HepG2 (cell line): Measurements from ENCODE around the gene STK25. TPM values are rescaled to one million over a fixed set of nuclear protein-coding genes. Genes with fewer than 3 reads are reported as not detected.

Source experiments
- ATAC-seq: fragments of 200-7000 bp; cut with Tn5 transposase; 3 replicates; pipeline ENCODE4 v1.9.1; 2020; ENCODE audit warnings: mild to moderate bottlenecking, moderate library complexity
- BruUV-seq: library from RNA; stranded (reverse); fragments of 400-500 nt; replicated peaks from 2 replicates; lab custom pipeline; 2021; lab: Mats Ljungman, UMichigan
- CTCF ChIA-PET: fragments of 300-600 bp; formaldehyde crosslinking; extraction: SDS; loops from one replicate; lab custom pipeline; 2021; ENCODE audit warnings: low total read pairs, inconsistent platforms, low intra/inter-chr PET ratio; lab: Yijun Ruan, JAX
- POLR2A ChIA-PET: fragments of 350-600 bp; sonication (Branson Sonifier 250); formaldehyde crosslinking; loops from one replicate; lab custom pipeline; 2020; ENCODE audit warnings: antibody characterized with exemption, inconsistent platforms; lab: Yijun Ruan, JAX
- DNase-seq: peaks from one replicate; pipeline ENCODE4 v3.0.0-alpha.2; 2015; ENCODE audit warnings: low spot score
- FAIRE-seq: peaks from 3 replicates; lab custom pipeline; 2011; peaks lifted over from hg19 to GRCh38; lab: Jason Lieb, UNC
- H2AFZ ChIP-seq: one replicate; pipeline ENCODE4 v1.6.1; 2011; ENCODE audit warnings: low read length, inconsistent platforms
- H3K27ac ChIP-seq: fragments of 300-600 bp; 3 replicates; pipeline ENCODE4 v1.8.0; 2011; ENCODE audit warnings: mixed run types, mild to moderate bottlenecking, mixed read lengths, low read length, inconsistent platforms; ENCODE audit not compliant: insufficient read depth; ENCODE audit errors: extremely low read length
- H3K27me3 ChIP-seq, 2 experiments: fragments of 200-600 bp in 1 of 2; 2 replicates in 1 of 2; 3 replicates in 1 of 2; pipeline versions ENCODE4 v1.6.0 to v1.8.0; 2011; ENCODE audit warnings: low read length in 2 of 2, mild to moderate bottlenecking in 2 of 2, moderate library complexity in 2 of 2, inconsistent platforms in 1 of 2; ENCODE audit not compliant: insufficient read depth in 2 of 2, control insufficient read depth in 1 of 2
- H3K36me3 ChIP-seq, 2 experiments: fragments of 200-600 bp in 1 of 2; replicated peaks in 1 of 2; 2 replicates in 1 of 2; 3 replicates in 1 of 2; pipeline versions ENCODE4 v1.5.1 to v1.8.0; 2011; ENCODE audit warnings: low read length in 2 of 2, inconsistent platforms in 1 of 2; ENCODE audit not compliant: insufficient read depth in 2 of 2, control insufficient read depth in 1 of 2
- H3K4me1 ChIP-seq: 2 replicates; pipeline ENCODE4 v1.5.1; 2012; ENCODE audit warnings: low read length, inconsistent platforms; ENCODE audit not compliant: insufficient read depth
- H3K4me2 ChIP-seq: 2 replicates; pipeline ENCODE4 v1.6.0; 2011; ENCODE audit warnings: low read depth, low read length, inconsistent platforms
- H3K4me3 ChIP-seq, 3 experiments: fragments of 200-600 bp in 1 of 3; sonication (generic), shearing (Covaris generic) in 1 of 3; replicated peaks in 1 of 3; 2 replicates each; pipeline ENCODE4 v1.5.1; 2011 to 2016; ENCODE audit warnings: low read length in 3 of 3, inconsistent platforms in 2 of 3, low read depth in 2 of 3, mild to moderate bottlenecking in 2 of 3, control low read depth in 1 of 3, mixed read lengths in 1 of 3; ENCODE audit not compliant: insufficient read depth in 1 of 3
- H3K79me2 ChIP-seq: one replicate; pipeline ENCODE4 v1.6.1; 2011; ENCODE audit warnings: low read length, inconsistent platforms; ENCODE audit not compliant: insufficient read depth
- H3K9ac ChIP-seq: 2 replicates; pipeline ENCODE4 v1.6.0; 2011; ENCODE audit warnings: mild to moderate bottlenecking, low read depth, low read length, inconsistent platforms; ENCODE audit not compliant: insufficient read depth
- H3K9me3 ChIP-seq: 2 replicates; pipeline ENCODE4 v1.5.1; 2012; ENCODE audit warnings: mild to moderate bottlenecking, low read length
- H4K20me1 ChIP-seq: 2 replicates; pipeline ENCODE4 v1.6.0; 2011; ENCODE audit warnings: inconsistent platforms, mild to moderate bottlenecking, low read length, moderate library complexity; ENCODE audit not compliant: insufficient read depth
- KDM3A ChIP-seq: IDR thresholded peaks from 2 replicates; pipeline ENCODE4 v1.6.1; 2018; ENCODE audit warnings: low read depth, missing compliant biosample characterization
- NCOA2 ChIP-seq: sonication (generic); formaldehyde crosslinking; IDR thresholded peaks from 2 replicates; pipeline ENCODE4 v1.8.0; 2022; ENCODE audit warnings: inconsistent platforms
- SRY ChIP-seq: sonication (generic); formaldehyde crosslinking; IDR thresholded peaks from 2 replicates; pipeline ENCODE4 v1.8.0; 2022; ENCODE audit warnings: mild to moderate bottlenecking, missing genetic modification reagents
- ZNF234 ChIP-seq: sonication (generic); formaldehyde crosslinking; conservative IDR thresholded peaks from 2 replicates; pipeline ENCODE4 v1.5.1; 2020; ENCODE audit warnings: mild to moderate bottlenecking, missing genetic modification reagents
- ZNF773 ChIP-seq: sonication (generic); formaldehyde crosslinking; IDR thresholded peaks from 2 replicates; pipeline ENCODE4 v1.4.0; 2020; ENCODE audit warnings: missing genetic modification reagents, borderline replicate concordance
- WGBS: methylation state at CpG from one replicate; pipeline ENCODE4 v1.1.6; 2017; ENCODE audit warnings: low lambda C conversion rate; 5-methylcytosine and 5-hydroxymethylcytosine counted together
- in situ Hi-C: cut with HindIII; loops from 2 replicates; pipeline ENCODE4 v1.10.0; 2017; ENCODE audit warnings: low pct_unique_long_range_greater_than_20kb; ENCODE audit not compliant: extremely low pct_ligation_motif_present
- intact Hi-C: fragments of 100-400 bp; cut with micrococcal nuclease; formaldehyde crosslinking; loops from one replicate; pipeline ENCODE4 v1.10.0; 2022; ENCODE audit not compliant: unreplicated experiment
- polyA plus RNA-seq, 8 experiments: library from polyadenylated mRNA; depleted of rRNA in 3 of 8; stranded (reverse) in 7 of 8; unstranded in 1 of 8; fragments of >200 nt; fragmentation: Illumina TruSeq in 4 of 8; extraction: Trizol in 4 of 8; gene quantifications; 2 replicates each; pipeline versions ENCODE4 v1.2.1 to v1.2.3, GENCODE V29; 2011 to 2016; ENCODE audit warnings: low read depth in 4 of 8, missing spikeins in 1 of 8, mixed read lengths in 1 of 8; ENCODE audit not compliant: insufficient read depth in 1 of 8
- total RNA-seq, 5 experiments: library from RNA; depleted of rRNA; stranded (reverse); fragments of >200 nt; fragmentation: Illumina TruSeq; extraction: Trizol; gene quantifications; 2 replicates each; pipeline ENCODE4 v1.2.3, GENCODE V29; 2016; ENCODE audit warnings: low read depth in 1 of 5
- TF ChIP-seq, protein P1 (sequence below): sonication (generic); formaldehyde crosslinking; IDR thresholded peaks from 2 replicates; pipeline ENCODE4 v1.4.0; 2020; ENCODE audit warnings: missing genetic modification reagents, mild to moderate bottlenecking, borderline replicate concordance

Gene STK25
- total and polyA plus RNA-seq, 2 of the 13 experiments (the other 11 are each of a cell fraction or from before 2014, with no cell fraction given), result 177 to 481 TPM

DNA sequence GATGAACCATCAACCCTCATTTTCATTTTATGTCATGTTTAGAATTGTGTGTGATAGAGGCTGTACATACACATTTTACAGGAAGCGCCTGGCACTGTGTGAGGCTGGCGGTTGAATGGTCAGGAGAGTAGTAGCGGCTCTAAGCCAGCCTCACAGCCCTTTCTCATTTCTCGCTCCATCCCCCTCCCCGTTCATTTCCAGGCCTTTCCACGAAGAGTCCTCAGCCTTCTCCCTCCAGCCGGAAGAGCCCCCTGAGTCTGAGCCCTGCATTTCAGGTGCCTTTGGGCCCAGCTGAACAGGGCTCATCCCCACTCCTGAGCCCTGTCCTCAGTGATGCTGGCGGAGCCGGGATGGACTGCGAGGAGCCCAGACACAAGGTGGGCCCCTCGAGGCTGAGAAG lies 51.8 kb downstream of the STK25 start:
- no peaks in the 10 kb centered on the region for H3K36me3 ChIP-seq
- H3K4me3 ChIP-seq, result no peak overlapping the region
- no peak overlapping the region for H3K9ac ChIP-seq
- 86% methylated on average over 11 of the region's 11 CpGs for WGBS
- in situ Hi-C loops (no loop called here), intact Hi-C loops (no loop called here)
- CTCF ChIA-PET, result no interaction called here
- no peaks in the 10 kb centered on the region for H3K79me2 ChIP-seq
- ATAC-seq (no peak; the same call in 2 of the 3 replicates), FAIRE-seq (no peak), DNase-seq (no peak)
- no peak overlapping the region for H2AFZ ChIP-seq
- H4K20me1 ChIP-seq, result no peaks in the 10 kb centered on the region
- no peak overlapping the region for H3K4me2 ChIP-seq
- no TSS peak for BruUV-seq
- no peaks in the 10 kb centered on the region for H3K27me3 ChIP-seq
- H3K9me3 ChIP-seq, result no peaks in the 10 kb centered on the region
- H3K4me1 ChIP-seq, result no peaks in the 10 kb centered on the region
- TF ChIP-seq SRY (CRISPR knock-in tag) (no peak), KDM3A (CRISPR knock-in tag) (no peak), NCOA2 (CRISPR knock-in tag) (no peak), ZNF234 (CRISPR knock-in tag) (no peak), ZNF773 (CRISPR knock-in tag) (no peak)
- TF ChIP-seq, protein P1, sequence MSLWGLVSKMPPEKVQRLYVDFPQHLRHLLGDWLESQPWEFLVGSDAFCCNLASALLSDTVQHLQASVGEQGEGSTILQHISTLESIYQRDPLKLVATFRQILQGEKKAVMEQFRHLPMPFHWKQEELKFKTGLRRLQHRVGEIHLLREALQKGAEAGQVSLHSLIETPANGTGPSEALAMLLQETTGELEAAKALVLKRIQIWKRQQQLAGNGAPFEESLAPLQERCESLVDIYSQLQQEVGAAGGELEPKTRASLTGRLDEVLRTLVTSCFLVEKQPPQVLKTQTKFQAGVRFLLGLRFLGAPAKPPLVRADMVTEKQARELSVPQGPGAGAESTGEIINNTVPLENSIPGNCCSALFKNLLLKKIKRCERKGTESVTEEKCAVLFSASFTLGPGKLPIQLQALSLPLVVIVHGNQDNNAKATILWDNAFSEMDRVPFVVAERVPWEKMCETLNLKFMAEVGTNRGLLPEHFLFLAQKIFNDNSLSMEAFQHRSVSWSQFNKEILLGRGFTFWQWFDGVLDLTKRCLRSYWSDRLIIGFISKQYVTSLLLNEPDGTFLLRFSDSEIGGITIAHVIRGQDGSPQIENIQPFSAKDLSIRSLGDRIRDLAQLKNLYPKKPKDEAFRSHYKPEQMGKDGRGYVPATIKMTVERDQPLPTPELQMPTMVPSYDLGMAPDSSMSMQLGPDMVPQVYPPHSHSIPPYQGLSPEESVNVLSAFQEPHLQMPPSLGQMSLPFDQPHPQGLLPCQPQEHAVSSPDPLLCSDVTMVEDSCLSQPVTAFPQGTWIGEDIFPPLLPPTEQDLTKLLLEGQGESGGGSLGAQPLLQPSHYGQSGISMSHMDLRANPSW (CRISPR knock-in tag), result no peak
- no peak overlapping the region for H3K27ac ChIP-seq
- POLR2A ChIA-PET, result no interaction called here
